Ishikawa (cell line): ENCODE measurements around the gene PLA2G4A.

Source experiments
- CEBPB ChIP-seq: IDR thresholded peaks from 2 replicates; pipeline ENCODE4 v1.6.1; 2012
- CREB1 ChIP-seq: IDR thresholded peaks from 2 replicates; pipeline ENCODE4 v1.6.1; 2012; ENCODE audit warnings: low read depth
- EGR1 ChIP-seq: IDR thresholded peaks from 2 replicates; pipeline ENCODE4 v1.6.1; 2012
- EP300 ChIP-seq: IDR thresholded peaks from 2 replicates; pipeline ENCODE4 v1.6.1; 2012; ENCODE audit warnings: borderline replicate concordance
- FOXM1 ChIP-seq: IDR thresholded peaks from 2 replicates; pipeline ENCODE4 v1.6.1; 2012; ENCODE audit warnings: low read depth, borderline replicate concordance
- NFIC ChIP-seq: IDR thresholded peaks from 2 replicates; pipeline ENCODE4 v1.6.1; 2012
- RAD21 ChIP-seq: IDR thresholded peaks from 2 replicates; pipeline ENCODE4 v1.6.1; 2012; ENCODE audit warnings: low read depth
- TAF1 ChIP-seq: IDR thresholded peaks from 2 replicates; pipeline ENCODE4 v1.6.1; 2012; ENCODE audit warnings: low read depth, mild to moderate bottlenecking
- TCF12 ChIP-seq: IDR thresholded peaks from 2 replicates; pipeline ENCODE4 v1.6.1; 2012; ENCODE audit warnings: low read depth
- TEAD4 ChIP-seq: IDR thresholded peaks from 2 replicates; pipeline ENCODE4 v1.6.1; 2012
- USF1 ChIP-seq: IDR thresholded peaks from 2 replicates; pipeline ENCODE4 v1.6.1; 2012
- YY1 ChIP-seq: IDR thresholded peaks from 2 replicates; pipeline ENCODE4 v1.6.1; 2012; ENCODE audit warnings: low read depth
- ZBTB7A ChIP-seq: IDR thresholded peaks from 2 replicates; pipeline ENCODE4 v1.6.1; 2012; ENCODE audit warnings: low read depth
- TF ChIP-seq, protein P1 (sequence below): IDR thresholded peaks from 2 replicates; pipeline ENCODE4 v1.6.1; 2012
- TF ChIP-seq, protein P2 (sequence below): IDR thresholded peaks from 2 replicates; pipeline ENCODE4 v1.6.1; 2012; ENCODE audit warnings: low read depth, mild to moderate bottlenecking

PLA2G4A gene

GRCh38 chr1:186977266-186977957, 148.7 kb downstream of the PLA2G4A start:
- no peak for TF ChIP-seq TEAD4
- TF ChIP-seq USF1: no peak
- TF ChIP-seq CREB1: no peak
- TF ChIP-seq NFIC: no peak
- no peak for TF ChIP-seq FOXM1
- TF ChIP-seq, protein P1, sequence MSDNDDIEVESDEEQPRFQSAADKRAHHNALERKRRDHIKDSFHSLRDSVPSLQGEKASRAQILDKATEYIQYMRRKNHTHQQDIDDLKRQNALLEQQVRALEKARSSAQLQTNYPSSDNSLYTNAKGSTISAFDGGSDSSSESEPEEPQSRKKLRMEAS: no peak

DNA sequence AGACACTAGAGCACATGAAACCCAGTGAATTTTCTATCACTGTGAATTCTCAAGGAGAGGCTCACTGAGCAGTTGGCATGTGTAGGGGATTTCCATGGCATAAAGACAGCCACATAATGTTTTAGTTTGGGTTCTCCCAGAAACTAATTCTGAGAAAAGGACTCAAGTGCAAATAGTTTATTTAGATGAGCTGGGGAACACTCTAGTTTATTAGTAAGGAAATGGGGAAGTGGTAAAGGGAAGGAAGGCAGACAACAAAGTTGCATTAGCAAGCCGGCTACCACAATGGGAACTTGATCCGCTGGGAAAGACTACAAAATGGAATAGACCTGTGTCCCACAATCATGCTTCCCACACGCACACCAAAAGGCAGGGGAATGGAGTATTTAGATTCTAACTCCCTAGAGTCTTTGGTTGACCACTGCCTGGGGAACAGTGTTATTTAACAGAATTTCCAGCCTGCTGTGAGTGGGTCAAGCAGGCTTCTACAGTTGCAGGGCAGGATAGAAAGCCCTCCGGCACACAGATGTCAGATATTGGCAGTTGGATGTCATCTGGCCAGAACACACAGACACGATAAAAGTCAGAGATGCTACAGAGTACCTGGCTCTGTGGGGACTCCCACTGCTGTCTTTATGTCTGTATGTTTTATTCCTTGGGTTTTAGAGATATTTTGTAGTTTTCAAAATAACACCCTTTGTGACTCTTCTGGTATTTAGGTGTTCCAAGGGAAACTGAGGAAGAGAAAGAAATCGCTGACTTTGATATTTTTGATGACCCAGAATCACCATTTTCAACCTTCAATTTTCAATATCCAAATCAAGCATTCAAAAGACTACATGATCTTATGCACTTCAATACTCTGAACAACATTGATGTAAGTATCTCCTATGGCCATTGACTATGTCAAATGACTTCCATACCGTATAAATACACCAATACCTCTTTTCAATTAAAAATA, 150.1 kb downstream of the PLA2G4A start:
- no peak for TF ChIP-seq CREB1
- no peak for TF ChIP-seq YY1
- no peak for TF ChIP-seq TCF12
- TF ChIP-seq, protein P1: no peak
- no peak for TF ChIP-seq NFIC
- no peak for TF ChIP-seq CEBPB
- TF ChIP-seq FOXM1: no peak
- TF ChIP-seq ZBTB7A: no peak
- no peak for TF ChIP-seq TEAD4
- no peak for TF ChIP-seq TAF1
- no peak for TF ChIP-seq USF1
- TF ChIP-seq EP300: no peak

GRCh38 chr1:186980400-186980799, 151.7 kb downstream of the PLA2G4A start:
- TF ChIP-seq FOXM1 (no peak), CEBPB (no peak), EGR1 (no peak), EP300 (no peak), USF1 (no peak)

- TF ChIP-seq CEBPB: no peak
- TF ChIP-seq TAF1: no peak
- no peak for TF ChIP-seq USF1
- no peak for TF ChIP-seq EGR1
- TF ChIP-seq, protein P2, sequence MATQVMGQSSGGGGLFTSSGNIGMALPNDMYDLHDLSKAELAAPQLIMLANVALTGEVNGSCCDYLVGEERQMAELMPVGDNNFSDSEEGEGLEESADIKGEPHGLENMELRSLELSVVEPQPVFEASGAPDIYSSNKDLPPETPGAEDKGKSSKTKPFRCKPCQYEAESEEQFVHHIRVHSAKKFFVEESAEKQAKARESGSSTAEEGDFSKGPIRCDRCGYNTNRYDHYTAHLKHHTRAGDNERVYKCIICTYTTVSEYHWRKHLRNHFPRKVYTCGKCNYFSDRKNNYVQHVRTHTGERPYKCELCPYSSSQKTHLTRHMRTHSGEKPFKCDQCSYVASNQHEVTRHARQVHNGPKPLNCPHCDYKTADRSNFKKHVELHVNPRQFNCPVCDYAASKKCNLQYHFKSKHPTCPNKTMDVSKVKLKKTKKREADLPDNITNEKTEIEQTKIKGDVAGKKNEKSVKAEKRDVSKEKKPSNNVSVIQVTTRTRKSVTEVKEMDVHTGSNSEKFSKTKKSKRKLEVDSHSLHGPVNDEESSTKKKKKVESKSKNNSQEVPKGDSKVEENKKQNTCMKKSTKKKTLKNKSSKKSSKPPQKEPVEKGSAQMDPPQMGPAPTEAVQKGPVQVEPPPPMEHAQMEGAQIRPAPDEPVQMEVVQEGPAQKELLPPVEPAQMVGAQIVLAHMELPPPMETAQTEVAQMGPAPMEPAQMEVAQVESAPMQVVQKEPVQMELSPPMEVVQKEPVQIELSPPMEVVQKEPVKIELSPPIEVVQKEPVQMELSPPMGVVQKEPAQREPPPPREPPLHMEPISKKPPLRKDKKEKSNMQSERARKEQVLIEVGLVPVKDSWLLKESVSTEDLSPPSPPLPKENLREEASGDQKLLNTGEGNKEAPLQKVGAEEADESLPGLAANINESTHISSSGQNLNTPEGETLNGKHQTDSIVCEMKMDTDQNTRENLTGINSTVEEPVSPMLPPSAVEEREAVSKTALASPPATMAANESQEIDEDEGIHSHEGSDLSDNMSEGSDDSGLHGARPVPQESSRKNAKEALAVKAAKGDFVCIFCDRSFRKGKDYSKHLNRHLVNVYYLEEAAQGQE: no peak
These were observed 153.4 kb downstream of the PLA2G4A start for GRCh38 chr1:186982116-186982515.

DNA sequence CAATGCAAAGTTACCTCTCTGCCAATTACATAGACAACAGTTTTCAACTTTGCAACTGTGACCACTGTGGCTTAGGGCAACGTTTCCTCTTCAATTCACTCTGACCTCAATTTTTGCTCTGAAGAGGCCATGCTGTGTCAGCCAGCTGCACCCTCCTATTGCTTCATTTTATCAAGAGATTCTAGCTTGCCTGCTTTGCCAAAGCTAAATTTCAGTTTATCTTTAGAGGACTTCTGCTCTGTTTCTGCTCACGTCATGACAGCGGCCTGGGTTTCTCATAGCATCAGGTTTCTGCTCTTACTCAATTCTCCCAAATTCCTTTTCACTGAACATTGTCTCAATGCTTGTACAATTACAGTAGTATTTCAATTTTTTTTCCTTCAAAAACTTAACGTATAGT, 154.6 kb downstream of the PLA2G4A start:
- TF ChIP-seq CREB1 (no peak), TEAD4 (no peak), NFIC (no peak), TAF1 (no peak), FOXM1 (no peak), TCF12 (no peak), ZBTB7A (no peak), YY1 (no peak), EGR1 (no peak), RAD21 (no peak), USF1 (no peak), CEBPB (no peak), EP300 (no peak)
- TF ChIP-seq, protein P1: no peak
- TF ChIP-seq, protein P2: no peak
